Neural crest cell (in vitro differentiated cells): Measurements from ENCODE around the gene PHF2. TPM values are rescaled to one million over a fixed set of nuclear protein-coding genes. Genes with fewer than 3 reads are reported as not detected.

Experiments used
- DNase-seq: peaks from one replicate; pipeline ENCODE4 v3.0.0; 2021; ENCODE audit warnings: low read depth, mixed read lengths, low spot score
- H3K27ac Mint-ChIP-seq: one replicate; pipeline ENCODE4 v1.8.0; 2021; ENCODE audit warnings: mild to moderate bottlenecking, mixed read lengths; ENCODE audit not compliant: unreplicated experiment
- H3K27me3 Mint-ChIP-seq: 2 replicates; pipeline ENCODE4 v1.8.0; 2021; ENCODE audit warnings: low read depth, mild to moderate bottlenecking, mixed read lengths
- H3K36me3 Mint-ChIP-seq: 2 replicates; pipeline ENCODE4 v1.8.0; 2021; ENCODE audit warnings: low read depth, mild to moderate bottlenecking, mixed read lengths
- H3K4me1 Mint-ChIP-seq: 2 replicates; pipeline ENCODE4 v1.8.0; 2021; ENCODE audit warnings: mixed read lengths
- H3K4me3 Mint-ChIP-seq: one replicate; pipeline ENCODE4 v1.8.0; 2021; ENCODE audit warnings: mild to moderate bottlenecking, mixed read lengths
- H3K9me3 Mint-ChIP-seq: 2 replicates; pipeline ENCODE4 v1.8.0; 2021; ENCODE audit warnings: mixed read lengths
- total RNA-seq: library from RNA; stranded (reverse); gene quantifications from 2 replicates; pipeline ENCODE4 v1.2.1, GENCODE V29; 2021
- TF ChIP-seq, protein P1 (sequence below): fragments of 200-600 bp; sonication (generic); conservative IDR thresholded peaks from 2 replicates; pipeline ENCODE4 v1.5.0; 2021; ENCODE audit warnings: antibody characterized with exemption, mild to moderate bottlenecking

PHF2 gene
- total RNA-seq, 1 donor from 2014 or later: 34.4 TPM

DNA sequence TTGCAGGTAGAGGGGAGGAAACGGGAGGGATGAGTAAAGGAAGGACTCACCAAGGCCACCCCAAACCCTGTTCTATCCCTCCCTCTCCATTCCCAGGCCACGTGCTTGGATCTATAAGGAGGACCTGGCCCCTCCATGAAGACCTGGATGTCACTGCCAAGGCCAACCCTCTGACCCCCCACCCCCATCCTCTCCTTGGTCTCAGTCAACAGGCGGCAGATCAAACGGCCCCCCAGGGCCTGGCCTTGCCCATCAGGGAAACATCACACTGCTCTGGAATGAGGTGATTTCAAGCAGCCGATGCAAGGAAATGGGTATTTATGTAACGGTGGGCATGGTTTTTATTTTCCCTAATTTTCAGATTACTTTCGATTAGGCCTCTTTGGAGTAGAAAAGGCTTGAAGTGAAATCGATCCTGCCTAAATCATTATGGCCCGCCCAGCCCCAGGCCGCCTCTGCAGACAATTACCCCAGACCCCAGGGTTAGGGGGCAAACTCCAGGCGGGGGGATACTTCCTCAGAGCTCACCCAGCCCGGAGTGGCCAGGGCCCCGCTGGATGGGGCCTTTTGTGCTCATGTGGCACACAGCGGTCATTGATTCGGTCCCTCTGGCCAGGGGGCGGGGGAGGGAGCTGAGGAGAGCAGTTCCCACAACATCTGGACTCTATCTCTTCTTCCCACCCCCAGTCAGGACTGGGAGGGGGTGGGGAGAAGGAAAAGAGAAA is 125.3 kb downstream of the PHF2 start:
- Mint-ChIP-seq H3K4me1 (no peaks in the 10 kb centered on the region), H3K36me3 (peaks cover under 1% of the 10 kb centered on the region), H3K27me3 (no peaks in the 10 kb centered on the region), H3K4me3 (no peak overlapping the region), H3K9me3 (no peaks in the 10 kb centered on the region), H3K27ac (peak overlapping the region; percentile 67)
- DNase-seq: no peak
- TF ChIP-seq, protein P1, sequence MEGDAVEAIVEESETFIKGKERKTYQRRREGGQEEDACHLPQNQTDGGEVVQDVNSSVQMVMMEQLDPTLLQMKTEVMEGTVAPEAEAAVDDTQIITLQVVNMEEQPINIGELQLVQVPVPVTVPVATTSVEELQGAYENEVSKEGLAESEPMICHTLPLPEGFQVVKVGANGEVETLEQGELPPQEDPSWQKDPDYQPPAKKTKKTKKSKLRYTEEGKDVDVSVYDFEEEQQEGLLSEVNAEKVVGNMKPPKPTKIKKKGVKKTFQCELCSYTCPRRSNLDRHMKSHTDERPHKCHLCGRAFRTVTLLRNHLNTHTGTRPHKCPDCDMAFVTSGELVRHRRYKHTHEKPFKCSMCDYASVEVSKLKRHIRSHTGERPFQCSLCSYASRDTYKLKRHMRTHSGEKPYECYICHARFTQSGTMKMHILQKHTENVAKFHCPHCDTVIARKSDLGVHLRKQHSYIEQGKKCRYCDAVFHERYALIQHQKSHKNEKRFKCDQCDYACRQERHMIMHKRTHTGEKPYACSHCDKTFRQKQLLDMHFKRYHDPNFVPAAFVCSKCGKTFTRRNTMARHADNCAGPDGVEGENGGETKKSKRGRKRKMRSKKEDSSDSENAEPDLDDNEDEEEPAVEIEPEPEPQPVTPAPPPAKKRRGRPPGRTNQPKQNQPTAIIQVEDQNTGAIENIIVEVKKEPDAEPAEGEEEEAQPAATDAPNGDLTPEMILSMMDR: no peak

GRCh38 chr9:93702261-93702660 is 125.9 kb downstream of the PHF2 start:
- DNase-seq: no peak
- Mint-ChIP-seq H3K27me3 (no peaks in the 10 kb centered on the region), H3K4me3 (no peak overlapping the region), H3K36me3 (no peaks in the 10 kb centered on the region), H3K27ac (peak overlapping the region; percentile 67), H3K9me3 (no peaks in the 10 kb centered on the region), H3K4me1 (no peaks in the 10 kb centered on the region)
- TF ChIP-seq, protein P1: no peak

DNA sequence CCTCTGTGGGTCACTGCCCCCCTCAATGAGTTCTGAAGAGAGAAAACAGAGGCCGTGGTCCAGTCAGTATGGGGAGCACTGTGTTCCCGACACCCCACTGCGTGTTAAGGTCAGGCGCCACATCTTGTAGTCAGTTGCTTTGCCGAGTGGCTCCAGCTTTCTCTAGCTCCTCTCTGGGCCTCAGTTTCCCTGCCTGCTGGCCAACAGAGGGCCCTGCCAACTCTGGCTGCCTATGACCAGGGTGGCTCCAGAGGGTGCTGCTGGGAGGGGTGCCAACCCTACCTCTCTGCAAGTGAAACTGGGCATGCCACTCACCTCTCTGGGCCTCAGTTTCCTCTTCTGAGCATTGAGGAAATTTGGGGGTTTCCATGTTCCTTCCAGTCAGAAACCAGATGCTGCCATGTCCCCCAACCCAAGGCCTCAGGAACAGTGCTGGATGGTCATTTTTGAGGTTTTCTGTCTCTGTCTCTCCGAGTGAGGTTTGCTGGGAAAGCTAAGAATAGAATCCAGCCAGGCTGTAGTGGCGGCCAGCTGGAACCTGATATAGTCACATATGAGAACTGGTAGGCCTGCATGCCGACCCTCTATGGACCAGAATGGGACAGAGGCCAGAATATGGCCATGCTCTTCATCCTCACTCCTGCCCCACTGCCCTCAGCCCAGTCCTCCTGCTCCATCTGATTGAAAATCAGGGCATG is 132.1 kb downstream of the PHF2 start:
- H3K4me1 Mint-ChIP-seq: no peaks in the 10 kb centered on the region
- TF ChIP-seq, protein P1: no peak
- no peak overlapping the region for H3K4me3 Mint-ChIP-seq
- H3K9me3 Mint-ChIP-seq: peaks cover 2% of the 10 kb centered on the region
- no peak overlapping the region for H3K27ac Mint-ChIP-seq
- H3K27me3 Mint-ChIP-seq: no peaks in the 10 kb centered on the region
- no peaks in the 10 kb centered on the region for H3K36me3 Mint-ChIP-seq
- no peak for DNase-seq

GRCh38 chr9:93708987-93709302 is 132.6 kb downstream of the PHF2 start:
- Mint-ChIP-seq H3K9me3 (peaks cover 2% of the 10 kb centered on the region), H3K36me3 (no peaks in the 10 kb centered on the region), H3K4me1 (no peaks in the 10 kb centered on the region), H3K27ac (no peak overlapping the region), H3K27me3 (no peaks in the 10 kb centered on the region), H3K4me3 (no peak overlapping the region)
- TF ChIP-seq, protein P1: no peak
- DNase-seq: no peak

DNA sequence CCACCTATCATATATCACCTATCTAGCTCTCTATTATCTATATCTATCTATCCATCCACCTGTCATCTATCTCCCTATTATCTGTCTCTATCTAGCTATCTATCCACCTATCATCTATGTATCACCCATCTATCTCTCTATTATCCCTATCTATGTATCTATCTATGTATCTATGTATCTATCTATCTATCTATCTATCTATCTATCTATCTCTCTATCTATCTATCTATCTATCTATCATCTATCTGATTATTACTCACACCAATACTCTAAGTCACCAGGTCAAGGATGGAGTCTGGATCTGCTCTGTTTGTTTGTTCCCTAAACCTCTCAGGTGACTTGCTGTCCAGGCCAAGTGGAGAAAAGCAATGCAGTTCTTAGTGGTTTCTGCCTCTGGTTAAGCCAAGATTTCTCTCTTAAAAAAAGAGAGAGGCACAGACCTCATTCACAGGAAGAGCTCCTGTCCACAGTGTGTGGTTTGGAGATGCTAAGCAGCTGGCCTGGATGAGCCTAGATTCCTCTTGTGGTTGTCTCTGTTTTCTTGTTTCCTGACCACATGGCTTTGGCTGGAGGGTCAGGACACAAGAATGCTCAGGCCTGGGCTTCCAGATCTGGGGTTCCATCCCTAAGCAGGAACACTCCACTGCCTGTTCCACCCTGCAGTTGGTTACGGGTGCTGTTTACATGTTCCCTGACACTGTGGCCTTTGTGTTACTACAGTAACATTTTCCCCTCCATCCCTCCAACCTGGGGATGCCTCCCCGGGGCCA is 133.4 kb downstream of the PHF2 start:
- TF ChIP-seq, protein P1: no peak
- DNase-seq: no peak
- Mint-ChIP-seq H3K4me1 (no peaks in the 10 kb centered on the region), H3K36me3 (no peaks in the 10 kb centered on the region), H3K27ac (no peak overlapping the region), H3K9me3 (peaks cover 2% of the 10 kb centered on the region), H3K27me3 (peaks cover under 1% of the 10 kb centered on the region), H3K4me3 (no peak overlapping the region)
